AG09309 (cell line): Measurements from ENCODE around the gene MYO16.

Source experiments
- DNase-seq: peaks from one replicate; pipeline ENCODE4 v3.0.0-alpha.2; 2010; ENCODE audit warnings: low read depth
- H3K4me3 ChIP-seq: 2 replicates; pipeline ENCODE4 v1.5.1; 2011; ENCODE audit warnings: mild to moderate bottlenecking, low read depth, low read length, moderate library complexity; ENCODE audit not compliant: control insufficient read depth
- CTCF ChIP-seq: IDR thresholded peaks from 2 replicates; pipeline ENCODE4 v1.5.1; 2011; ENCODE audit warnings: mild to moderate bottlenecking, low read depth, low read length, inconsistent platforms; ENCODE audit not compliant: insufficient read depth, control insufficient read depth; ENCODE audit errors: missing control alignments

The MYO16 gene

GRCh38 chr13:108742701-108743451, 113.5 kb downstream of the MYO16 start:
- no peak overlapping the region for H3K4me3 ChIP-seq
- no peak for TF ChIP-seq CTCF
- no peak for DNase-seq

GRCh38 chr13:108743522-108743921, 114.1 kb downstream of the MYO16 start:
- H3K4me3 ChIP-seq = no peak overlapping the region
- no peak for TF ChIP-seq CTCF
- DNase-seq = no peak

- H3K4me3 ChIP-seq = no peak overlapping the region
- TF ChIP-seq CTCF = no peak
- no peak for DNase-seq
Observed at GRCh38 chr13:108747843-108748242, 118.4 kb downstream of the MYO16 start.

GRCh38 chr13:108752276-108752675, 122.9 kb downstream of the MYO16 start:
- H3K4me3 ChIP-seq = no peak overlapping the region
- TF ChIP-seq CTCF = no peak
- no peak for DNase-seq

DNA sequence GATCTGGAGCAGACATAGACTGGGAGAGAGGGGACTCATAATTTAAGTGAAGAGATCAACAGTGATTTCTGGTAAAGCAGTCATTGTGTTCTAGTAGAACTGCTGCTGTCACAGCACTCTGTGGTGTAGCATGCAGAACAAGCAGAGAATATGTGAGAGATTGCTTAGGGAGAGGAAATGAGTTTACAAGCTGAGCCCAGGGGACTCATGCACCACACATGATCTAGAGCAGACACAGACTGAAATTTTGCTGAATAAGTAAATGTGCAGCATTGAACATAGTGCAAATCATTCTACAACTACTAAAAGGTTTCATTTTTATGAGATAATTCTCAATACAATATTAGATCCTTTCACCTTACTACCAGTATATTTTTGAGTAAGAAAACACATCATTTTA, 125.7 kb downstream of the MYO16 start:
- no peak for TF ChIP-seq CTCF
- no peak for DNase-seq
- H3K4me3 ChIP-seq = no peak overlapping the region

DNA sequence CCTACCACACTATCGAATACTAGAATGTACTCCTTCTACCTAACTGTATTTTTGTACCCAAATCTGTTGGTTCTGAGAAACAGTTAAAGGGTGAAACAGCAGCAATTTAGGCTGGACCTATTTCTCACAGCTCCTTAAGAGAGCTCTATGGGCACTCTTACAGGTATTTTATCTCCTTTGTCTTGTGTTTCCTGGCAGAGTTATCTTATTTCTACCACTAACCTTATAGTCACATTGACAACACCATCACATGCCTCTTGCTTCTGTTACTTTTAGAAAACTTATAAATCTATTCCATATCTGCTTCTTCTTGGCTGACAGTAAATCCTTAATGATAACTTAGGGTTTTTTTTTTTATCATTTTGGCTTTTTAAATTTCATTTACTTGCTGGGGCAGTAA, 130.7 kb downstream of the MYO16 start:
- DNase-seq = no peak
- TF ChIP-seq CTCF = no peak
- H3K4me3 ChIP-seq = no peak overlapping the region
